ENCODE data around the gene CDHR3. TPM values are rescaled to one million over a fixed set of nuclear protein-coding genes. Genes with fewer than 3 reads are reported as not detected.
A peak's percentile ranks its signal among the peaks of the same experiment; 100 is the strongest.

The CDHR3 gene
- total and polyA plus RNA-seq, 2 donors: 4.0 to 10.8 TPM

- no peaks in the 10 kb centered on the region for H3K36me3 ChIP-seq (ENCODE audit: insufficient read depth)
- H3K4me3 ChIP-seq (ENCODE audit: low read depth, low read length): no peak overlapping the region
- no peak overlapping the region for H3K27ac ChIP-seq (ENCODE audit: low read depth)
- DNase-seq (ENCODE audit: extremely low spot score): no peak
- no peaks in the 10 kb centered on the region for H3K4me1 ChIP-seq (ENCODE audit: insufficient read depth)
- 18% methylated on average over 10 of the region's 10 CpGs for WGBS
Observed at GRCh38 chr7:106031300-106032035, 68.4 kb downstream of the CDHR3 start.

- H3K4me1 ChIP-seq (ENCODE audit: insufficient read depth): no peaks in the 10 kb centered on the region
- no peak overlapping the region for H3K27ac ChIP-seq (ENCODE audit: low read depth)
- no peak for DNase-seq (ENCODE audit: extremely low spot score)
- H3K4me3 ChIP-seq (ENCODE audit: low read depth, low read length): no peak overlapping the region
- H3K36me3 ChIP-seq (ENCODE audit: insufficient read depth): no peaks in the 10 kb centered on the region
- 89% methylated on average over 3 of the region's 3 CpGs for WGBS
Observed at GRCh38 chr7:106032295-106032694, 69.2 kb downstream of the CDHR3 start.

GRCh38 chr7:106033735-106034134 is 70.7 kb downstream of the CDHR3 start:
- Histone ChIP-seq H3K27ac (ENCODE audit: low read depth) (no peak overlapping the region), H3K4me3 (ENCODE audit: low read depth, low read length) (no peak overlapping the region), H3K4me1 (ENCODE audit: insufficient read depth) (no peaks in the 10 kb centered on the region), H3K36me3 (ENCODE audit: insufficient read depth) (no peaks in the 10 kb centered on the region)
- no peak for DNase-seq (ENCODE audit: extremely low spot score)

GRCh38 chr7:106034383-106034782 is 71.3 kb downstream of the CDHR3 start:
- Histone ChIP-seq H3K4me1 (ENCODE audit: insufficient read depth) (no peaks in the 10 kb centered on the region), H3K27ac (ENCODE audit: low read depth) (no peak overlapping the region), H3K4me3 (ENCODE audit: low read depth, low read length) (no peak overlapping the region), H3K36me3 (ENCODE audit: insufficient read depth) (no peaks in the 10 kb centered on the region)
- 94% methylated on average over 2 of the region's 2 CpGs for WGBS
- DNase-seq (ENCODE audit: extremely low spot score): no peak

- H3K36me3 ChIP-seq (ENCODE audit: insufficient read depth): no peaks in the 10 kb centered on the region
- H3K4me3 ChIP-seq (ENCODE audit: low read depth, low read length): no peak overlapping the region
- H3K4me1 ChIP-seq (ENCODE audit: insufficient read depth): no peaks in the 10 kb centered on the region
- DNase-seq (ENCODE audit: extremely low spot score): no peak
- H3K27ac ChIP-seq (ENCODE audit: low read depth): no peak overlapping the region
- 93% methylated on average over 8 of the region's 8 CpGs for WGBS
Observed at GRCh38 chr7:106035568-106035967, 72.5 kb downstream of the CDHR3 start.

GRCh38 chr7:106036004-106036403 is 72.9 kb downstream of the CDHR3 start:
- Histone ChIP-seq H3K36me3 (ENCODE audit: insufficient read depth) (no peaks in the 10 kb centered on the region), H3K27ac (ENCODE audit: low read depth) (no peak overlapping the region), H3K4me3 (ENCODE audit: low read depth, low read length) (no peak overlapping the region), H3K4me1 (ENCODE audit: insufficient read depth) (no peaks in the 10 kb centered on the region)
- WGBS: 75% methylated on average over 6 of the region's 6 CpGs
- no peak for DNase-seq (ENCODE audit: extremely low spot score)

- WGBS: 88% methylated on average over 7 of the region's 7 CpGs
Observed at GRCh38 chr7:106037489-106038176, 74.6 kb downstream of the CDHR3 start.

GRCh38 chr7:106038289-106038688 is 75.2 kb downstream of the CDHR3 start:
- Histone ChIP-seq H3K36me3 (ENCODE audit: insufficient read depth) (no peaks in the 10 kb centered on the region), H3K4me1 (ENCODE audit: insufficient read depth) (no peaks in the 10 kb centered on the region), H3K4me3 (ENCODE audit: low read depth, low read length) (no peak overlapping the region), H3K27ac (ENCODE audit: low read depth) (no peak overlapping the region)
- no peak for DNase-seq (ENCODE audit: extremely low spot score)
- 99% methylated on average over 5 of the region's 5 CpGs for WGBS

More at GRCh38 chr7:106037489-106038176, 74.6 kb downstream of the CDHR3 start:
- Histone ChIP-seq H3K4me3 (ENCODE audit: low read depth, low read length) (no peak overlapping the region), H3K36me3 (ENCODE audit: insufficient read depth) (no peaks in the 10 kb centered on the region), H3K27ac (ENCODE audit: low read depth) (no peak overlapping the region), H3K4me1 (ENCODE audit: insufficient read depth) (no peaks in the 10 kb centered on the region)
- DNase-seq (ENCODE audit: extremely low spot score): no peak

GRCh38 chr7:106038916-106039315 is 75.9 kb downstream of the CDHR3 start:
- 79% methylated on average over 12 of the region's 12 CpGs for WGBS
- Histone ChIP-seq H3K4me1 (ENCODE audit: insufficient read depth) (no peaks in the 10 kb centered on the region), H3K4me3 (ENCODE audit: low read depth, low read length) (no peak overlapping the region), H3K27ac (ENCODE audit: low read depth) (peak overlapping the region; percentile 25), H3K36me3 (ENCODE audit: insufficient read depth) (no peaks in the 10 kb centered on the region)
- DNase-seq (ENCODE audit: extremely low spot score): no peak

- DNase-seq (ENCODE audit: extremely low spot score): no peak
- no peaks in the 10 kb centered on the region for H3K36me3 ChIP-seq (ENCODE audit: insufficient read depth)
- no peak overlapping the region for H3K4me3 ChIP-seq (ENCODE audit: low read depth, low read length)
- no peaks in the 10 kb centered on the region for H3K4me1 ChIP-seq (ENCODE audit: insufficient read depth)
- 50% methylated on average over 13 of the region's 13 CpGs for WGBS
- H3K27ac ChIP-seq (ENCODE audit: low read depth): no peak overlapping the region
Observed at GRCh38 chr7:106039486-106040060, 76.5 kb downstream of the CDHR3 start.

GRCh38 chr7:106041140-106041717 is 78.2 kb downstream of the CDHR3 start:
- Histone ChIP-seq H3K27ac (ENCODE audit: low read depth) (no peak overlapping the region), H3K36me3 (ENCODE audit: insufficient read depth) (no peaks in the 10 kb centered on the region), H3K4me3 (ENCODE audit: low read depth, low read length) (no peak overlapping the region), H3K4me1 (ENCODE audit: insufficient read depth) (no peaks in the 10 kb centered on the region)
- WGBS: 60% methylated on average over 6 of the region's 6 CpGs
- no peak for DNase-seq (ENCODE audit: extremely low spot score)

GRCh38 chr7:106042196-106042611 is 79.1 kb downstream of the CDHR3 start:
- Histone ChIP-seq H3K36me3 (ENCODE audit: insufficient read depth) (no peaks in the 10 kb centered on the region), H3K27ac (ENCODE audit: low read depth) (no peak overlapping the region), H3K4me1 (ENCODE audit: insufficient read depth) (no peaks in the 10 kb centered on the region), H3K4me3 (ENCODE audit: low read depth, low read length) (no peak overlapping the region)
- DNase-seq (ENCODE audit: extremely low spot score): no peak
- WGBS: 89% methylated on average over 4 of the region's 4 CpGs

- Histone ChIP-seq H3K27ac (ENCODE audit: low read depth) (no peak overlapping the region), H3K36me3 (ENCODE audit: insufficient read depth) (no peaks in the 10 kb centered on the region), H3K4me1 (ENCODE audit: insufficient read depth) (no peaks in the 10 kb centered on the region), H3K4me3 (ENCODE audit: low read depth, low read length) (no peak overlapping the region)
- 81% methylated on average over 2 of the region's 2 CpGs for WGBS
- no peak for DNase-seq (ENCODE audit: extremely low spot score)
Observed at GRCh38 chr7:106045139-106045538, 82.1 kb downstream of the CDHR3 start.

- Histone ChIP-seq H3K27ac (ENCODE audit: low read depth) (no peak overlapping the region), H3K4me1 (ENCODE audit: insufficient read depth) (no peaks in the 10 kb centered on the region), H3K4me3 (ENCODE audit: low read depth, low read length) (no peak overlapping the region), H3K36me3 (ENCODE audit: insufficient read depth) (no peaks in the 10 kb centered on the region)
- DNase-seq (ENCODE audit: extremely low spot score): no peak
- WGBS: 69% methylated on average over 1 of the region's 1 CpG
Observed at GRCh38 chr7:106045586-106045985, 82.5 kb downstream of the CDHR3 start.

Data from urinary bladder (tissue), 4 donors.